Measurements from ENCODE around the gene H1-8. TPM values are rescaled to one million over a fixed set of nuclear protein-coding genes. Genes with fewer than 3 reads are reported as not detected.

Gene H1-8
- total RNA-seq, 6 donors from 2014 or later: not detected

DNA sequence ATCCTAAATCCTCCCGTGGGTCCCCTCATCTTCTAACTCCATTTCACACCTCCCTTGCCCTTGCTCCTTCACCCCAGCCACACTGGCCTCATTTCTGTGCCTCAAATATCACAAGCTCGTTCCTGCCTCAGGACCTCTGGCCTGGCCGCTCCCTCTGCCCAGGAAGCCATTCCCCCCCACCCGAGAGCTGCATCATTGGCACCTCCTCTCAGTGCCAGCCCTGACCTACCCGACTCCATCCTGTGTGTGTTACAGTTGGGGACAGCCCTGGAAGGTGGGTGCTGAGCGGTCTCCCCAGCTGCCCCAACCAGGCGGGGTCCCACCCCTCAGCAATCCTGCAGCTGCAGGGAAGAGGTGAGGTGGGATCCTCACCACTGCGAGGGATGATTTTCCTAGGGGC lies 49.0 kb downstream of the H1-8 start:
- Histone ChIP-seq H3K36me3 (peaks cover 0 to 12% (median 7%) of the 10 kb centered on the region in 4 donors), H3K4me1 (peaks cover 84 to 96% (median 90%) of the 10 kb centered on the region in 4 donors), H3K9me3 (no peaks in the 10 kb centered on the region), H3K27me3 (no peaks in the 10 kb centered on the region), H3K27ac (peak overlapping the region; percentile 92 to 95 (median 94)), H3K4me3 (no peak overlapping the region)
- TF ChIP-seq EP300 (IDR thresholded peaks at IDR 0.05) (no peak), POLR2A (IDR thresholded peaks at IDR 0.05) (no peak), POLR2AphosphoS5 (IDR thresholded peaks at IDR 0.05) (no peak)
- TF ChIP-seq, protein P1, sequence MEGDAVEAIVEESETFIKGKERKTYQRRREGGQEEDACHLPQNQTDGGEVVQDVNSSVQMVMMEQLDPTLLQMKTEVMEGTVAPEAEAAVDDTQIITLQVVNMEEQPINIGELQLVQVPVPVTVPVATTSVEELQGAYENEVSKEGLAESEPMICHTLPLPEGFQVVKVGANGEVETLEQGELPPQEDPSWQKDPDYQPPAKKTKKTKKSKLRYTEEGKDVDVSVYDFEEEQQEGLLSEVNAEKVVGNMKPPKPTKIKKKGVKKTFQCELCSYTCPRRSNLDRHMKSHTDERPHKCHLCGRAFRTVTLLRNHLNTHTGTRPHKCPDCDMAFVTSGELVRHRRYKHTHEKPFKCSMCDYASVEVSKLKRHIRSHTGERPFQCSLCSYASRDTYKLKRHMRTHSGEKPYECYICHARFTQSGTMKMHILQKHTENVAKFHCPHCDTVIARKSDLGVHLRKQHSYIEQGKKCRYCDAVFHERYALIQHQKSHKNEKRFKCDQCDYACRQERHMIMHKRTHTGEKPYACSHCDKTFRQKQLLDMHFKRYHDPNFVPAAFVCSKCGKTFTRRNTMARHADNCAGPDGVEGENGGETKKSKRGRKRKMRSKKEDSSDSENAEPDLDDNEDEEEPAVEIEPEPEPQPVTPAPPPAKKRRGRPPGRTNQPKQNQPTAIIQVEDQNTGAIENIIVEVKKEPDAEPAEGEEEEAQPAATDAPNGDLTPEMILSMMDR (IDR thresholded peaks at IDR 0.05): no peak
- WGBS, 2 donors: 53 to 80% methylated on average over 6 to 8 of the region's 8 CpGs
- no peak for ATAC-seq (ENCODE audit: low FRiP score in 2 of 2)
- DNase-seq: no peak

DNA sequence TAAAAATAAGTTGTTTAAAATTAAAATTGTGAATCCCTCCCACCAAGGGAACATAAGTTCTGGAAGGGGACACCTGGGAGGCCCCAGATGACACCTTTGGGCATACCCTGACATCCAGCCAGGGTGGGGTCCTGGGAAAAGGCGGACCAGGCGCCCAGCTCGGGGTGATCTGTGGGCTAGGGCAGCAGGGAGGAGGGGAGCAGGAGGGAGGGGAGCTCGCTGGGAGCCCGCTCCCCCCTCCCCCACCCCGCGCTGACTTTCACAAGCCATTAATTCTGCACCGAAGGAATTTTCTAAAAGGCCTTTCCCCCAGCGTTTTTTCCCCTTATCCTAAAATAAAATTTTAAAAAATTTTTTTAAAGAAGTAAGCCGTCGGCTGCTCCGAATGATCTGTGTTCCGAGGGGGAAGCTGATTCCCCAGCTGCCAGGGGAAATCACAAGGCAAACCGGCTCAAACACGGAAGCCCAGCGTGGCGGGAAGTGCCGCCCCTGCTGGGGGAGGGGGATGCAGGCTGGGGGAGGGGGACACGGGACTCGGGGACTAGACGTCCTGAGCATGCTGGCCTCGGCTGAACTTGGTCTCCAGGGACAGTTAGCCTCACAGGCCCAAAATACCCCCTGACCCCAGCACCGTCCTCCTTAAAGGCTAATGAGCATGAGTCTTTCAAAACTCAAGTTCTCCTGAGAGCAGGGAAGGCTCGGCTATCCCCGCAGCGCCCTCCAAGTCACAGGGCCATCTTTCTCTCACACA lies 49.6 kb downstream of the H1-8 start:
- H3K4me1 ChIP-seq: peaks cover 84 to 96% (median 90%) of the 10 kb centered on the region in 4 donors
- peak; percentile 81 to 87 for DNase-seq

DNA sequence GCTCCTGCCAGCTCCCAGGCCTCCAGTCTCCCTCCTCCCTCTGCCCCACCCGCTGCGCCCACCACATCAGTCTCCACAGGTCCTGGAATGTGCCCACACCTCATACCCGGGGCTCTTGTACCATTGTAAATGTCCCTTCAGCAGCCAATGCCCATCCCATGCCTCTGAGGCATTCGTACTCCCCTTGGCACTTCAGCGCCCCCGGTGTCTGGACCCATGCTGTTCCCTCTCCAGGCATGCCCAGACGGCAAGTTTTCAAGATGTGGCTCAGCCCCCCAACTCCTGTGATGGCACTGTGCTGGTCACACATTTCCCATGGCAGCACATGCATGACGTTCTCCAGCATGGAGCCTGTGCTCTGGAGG lies 50.2 kb downstream of the H1-8 start:
- no peak for ATAC-seq (ENCODE audit: low FRiP score in 2 of 2)
- DNase-seq: no peak
- peak overlapping the region; percentile 92 to 95 (median 94) for H3K27ac ChIP-seq
- H3K4me3 ChIP-seq: no peak overlapping the region
- H3K4me1 ChIP-seq: peaks cover 84 to 96% (median 94%) of the 10 kb centered on the region in 4 donors
- peaks cover 0 to 6% (median 2%) of the 10 kb centered on the region in 4 donors for H3K36me3 ChIP-seq
- WGBS, 2 donors: 47 to 61% methylated on average over 8 of the region's 8 CpGs
- H3K9me3 ChIP-seq: no peaks in the 10 kb centered on the region
- TF ChIP-seq POLR2A (IDR thresholded peaks at IDR 0.05) (no peak), POLR2AphosphoS5 (IDR thresholded peaks at IDR 0.05) (no peak), EP300 (IDR thresholded peaks at IDR 0.05) (no peak)
- TF ChIP-seq, protein P1 (IDR thresholded peaks at IDR 0.05): no peak
- no peaks in the 10 kb centered on the region for H3K27me3 ChIP-seq

More for the DNA sequence above, 49.6 kb downstream of the H1-8 start:
- 35 to 39% methylated on average over 21 to 26 of the region's 26 CpGs for WGBS, 2 donors
- Histone ChIP-seq H3K27me3 (no peaks in the 10 kb centered on the region), H3K36me3 (peaks cover 0 to 10% (median 4%) of the 10 kb centered on the region in 4 donors), H3K27ac (peak overlapping the region; percentile 92 to 95 (median 94)), H3K4me3 (peak overlapping the region in 2 of 4 donors; percentile 21 to 24), H3K9me3 (no peaks in the 10 kb centered on the region)
- TF ChIP-seq, protein P1 (IDR thresholded peaks at IDR 0.05): no peak
- TF ChIP-seq EP300 (IDR thresholded peaks at IDR 0.05) (peak in 2 of 4 donors; percentile 79 to 91), POLR2AphosphoS5 (IDR thresholded peaks at IDR 0.05) (peak; percentile 52 to 81), POLR2A (IDR thresholded peaks at IDR 0.05) (peak in 1 of 4 donors; percentile 19)
- peak in 1 of 2 donors; percentile 19 for ATAC-seq (ENCODE audit: low FRiP score in 2 of 2)

DNA sequence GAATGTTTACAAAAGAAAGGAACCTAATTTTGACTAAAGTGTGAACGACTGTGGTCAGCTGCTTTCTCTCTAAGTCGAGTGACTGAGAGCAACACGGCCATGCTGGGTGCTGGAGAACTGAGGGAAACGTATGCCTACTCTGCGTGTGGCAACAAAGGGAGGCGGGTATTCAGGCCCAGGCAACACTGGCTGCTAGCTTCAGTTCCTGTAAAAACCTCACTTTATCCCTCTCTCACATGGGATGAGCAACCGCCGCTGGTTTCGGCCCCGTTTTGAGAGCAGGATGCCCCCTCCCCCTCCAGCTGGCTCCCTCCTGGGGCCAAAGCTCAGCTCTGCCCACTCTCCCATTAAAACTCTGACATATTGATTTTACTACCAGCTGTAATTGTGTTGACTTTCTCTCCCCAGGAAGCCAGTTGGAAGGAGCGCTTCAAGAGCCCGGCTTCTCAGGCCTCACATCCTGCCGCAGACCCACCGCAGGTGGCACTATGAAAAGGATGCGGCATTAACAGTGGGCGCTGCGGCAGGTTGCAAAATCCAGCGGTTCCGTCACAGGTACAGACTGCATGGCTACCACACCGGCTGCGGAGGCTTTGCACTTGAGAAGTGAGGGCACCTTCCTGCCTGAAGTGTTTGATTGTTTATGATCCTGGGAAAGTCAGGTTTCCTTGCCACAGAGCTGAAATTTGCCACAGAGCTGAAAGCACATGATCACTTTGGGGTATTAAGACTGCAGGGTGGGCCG lies 50.8 kb downstream of the H1-8 start:
- 27 to 30% methylated on average over 21 to 22 of the region's 22 CpGs for WGBS, 2 donors
- no peak overlapping the region for H3K4me3 ChIP-seq
- ATAC-seq (ENCODE audit: low FRiP score in 2 of 2): peak in 1 of 2 donors; percentile 24
- H3K4me1 ChIP-seq: peaks cover 90 to 98% (median 95%) of the 10 kb centered on the region in 4 donors
- DNase-seq: peak in 1 of 2 donors; percentile 70
- H3K36me3 ChIP-seq: peaks cover 0 to 2% (median under 1%) of the 10 kb centered on the region in 4 donors
- no peaks in the 10 kb centered on the region for H3K9me3 ChIP-seq
- peak overlapping the region; percentile 92 to 95 (median 94) for H3K27ac ChIP-seq
- no peaks in the 10 kb centered on the region for H3K27me3 ChIP-seq
- TF ChIP-seq POLR2AphosphoS5 (IDR thresholded peaks at IDR 0.05): no peak
- TF ChIP-seq POLR2A (IDR thresholded peaks at IDR 0.05): peak in 1 of 4 donors; percentile 42
- TF ChIP-seq, protein P1 (IDR thresholded peaks at IDR 0.05): no peak
- no peak for TF ChIP-seq EP300 (IDR thresholded peaks at IDR 0.05)

Data from upper lobe of left lung (tissue), 6 donors.